ENCODE measurements around the gene SLCO4A1.

Gene SLCO4A1

GRCh38 chr20:62637521-62638054, 4.7 kb upstream of the SLCO4A1 start:
- no peaks in the 10 kb centered on the region for H3K9me3 Mint-ChIP-seq
- no peak for DNase-seq
- peaks cover 61% of the 10 kb centered on the region for H3K27me3 Mint-ChIP-seq (ENCODE audit: low read depth, poor library complexity)
- TF ChIP-seq CTCF (IDR thresholded peaks at IDR 0.05) = no peak
- H3K4me1 Mint-ChIP-seq = peaks cover 68% of the 10 kb centered on the region
- no peak overlapping the region for H3K27ac Mint-ChIP-seq
- no peak overlapping the region for H3K4me3 Mint-ChIP-seq
- H3K36me3 Mint-ChIP-seq (ENCODE audit: low read depth) = no peaks in the 10 kb centered on the region

- Mint-ChIP-seq H3K4me3 (no peak overlapping the region), H3K4me1 (peaks cover 63% of the 10 kb centered on the region), H3K27me3 (ENCODE audit: low read depth, poor library complexity) (peaks cover 61% of the 10 kb centered on the region), H3K27ac (no peak overlapping the region), H3K36me3 (ENCODE audit: low read depth) (no peaks in the 10 kb centered on the region), H3K9me3 (no peaks in the 10 kb centered on the region)
- no peak for TF ChIP-seq CTCF (IDR thresholded peaks at IDR 0.05)
- DNase-seq = no peak
Observed at GRCh38 chr20:62638055-62638570, 4.2 kb upstream of the SLCO4A1 start.

- H3K27me3 Mint-ChIP-seq (ENCODE audit: low read depth, poor library complexity) = peaks cover 66% of the 10 kb centered on the region
- DNase-seq = no peak
- no peaks in the 10 kb centered on the region for H3K9me3 Mint-ChIP-seq
- H3K36me3 Mint-ChIP-seq (ENCODE audit: low read depth) = no peaks in the 10 kb centered on the region
- no peak overlapping the region for H3K27ac Mint-ChIP-seq
- peaks cover 55% of the 10 kb centered on the region for H3K4me1 Mint-ChIP-seq
- no peak for TF ChIP-seq CTCF (IDR thresholded peaks at IDR 0.05)
- H3K4me3 Mint-ChIP-seq = no peak overlapping the region
Observed at GRCh38 chr20:62638679-62639406, 3.5 kb upstream of the SLCO4A1 start.

- no peak for TF ChIP-seq CTCF (IDR thresholded peaks at IDR 0.05)
- H3K4me3 Mint-ChIP-seq = no peak overlapping the region
- no peaks in the 10 kb centered on the region for H3K9me3 Mint-ChIP-seq
- H3K27me3 Mint-ChIP-seq (ENCODE audit: low read depth, poor library complexity) = peaks cover 74% of the 10 kb centered on the region
- no peaks in the 10 kb centered on the region for H3K36me3 Mint-ChIP-seq (ENCODE audit: low read depth)
- peaks cover 49% of the 10 kb centered on the region for H3K4me1 Mint-ChIP-seq
- H3K27ac Mint-ChIP-seq = no peak overlapping the region
- no peak for DNase-seq
Observed at GRCh38 chr20:62639765-62640164, 2.5 kb upstream of the SLCO4A1 start.

GRCh38 chr20:62640870-62641269, 1.4 kb upstream of the SLCO4A1 start:
- Mint-ChIP-seq H3K27me3 (ENCODE audit: low read depth, poor library complexity) (peaks cover 83% of the 10 kb centered on the region), H3K9me3 (no peaks in the 10 kb centered on the region), H3K4me3 (no peak overlapping the region), H3K36me3 (ENCODE audit: low read depth) (no peaks in the 10 kb centered on the region), H3K27ac (no peak overlapping the region), H3K4me1 (peaks cover 38% of the 10 kb centered on the region)
- TF ChIP-seq CTCF (IDR thresholded peaks at IDR 0.05) = no peak
- no peak for DNase-seq
